ENCODE measurements around the gene KCNQ2.

The KCNQ2 gene

GRCh38 chr20:63413963-63414684 lies 58.3 kb downstream of the KCNQ2 start:
- no peak for DNase-seq

GRCh38 chr20:63413323-63413722 lies 59.1 kb downstream of the KCNQ2 start:
- DNase-seq: no peak

GRCh38 chr20:63412889-63413288 lies 59.6 kb downstream of the KCNQ2 start:
- DNase-seq: no peak

- DNase-seq: no peak
Measured at GRCh38 chr20:63411898-63412631, 60.4 kb downstream of the KCNQ2 start.

- no peak for DNase-seq
Measured at GRCh38 chr20:63411151-63411897, 61.1 kb downstream of the KCNQ2 start.

- no peak for DNase-seq
Measured at GRCh38 chr20:63409834-63410435, 62.5 kb downstream of the KCNQ2 start.

GRCh38 chr20:63409066-63409833 lies 63.2 kb downstream of the KCNQ2 start:
- no peak for DNase-seq

GRCh38 chr20:63408684-63409046 lies 63.8 kb downstream of the KCNQ2 start:
- DNase-seq: no peak

GRCh38 chr20:63407928-63408683 lies 64.3 kb downstream of the KCNQ2 start:
- DNase-seq: no peak

GRCh38 chr20:63406617-63407245 lies 65.7 kb downstream of the KCNQ2 start:
- DNase-seq: no peak

GRCh38 chr20:63406011-63406410 lies 66.4 kb downstream of the KCNQ2 start:
- no peak for DNase-seq

GRCh38 chr20:63405102-63405730 lies 67.2 kb downstream of the KCNQ2 start:
- no peak for DNase-seq

GRCh38 chr20:63404129-63405085 lies 68.0 kb downstream of the KCNQ2 start:
- DNase-seq: no peak

- no peak for DNase-seq
Measured at GRCh38 chr20:63403403-63404105, 68.9 kb downstream of the KCNQ2 start.

- DNase-seq: no peak
Measured at GRCh38 chr20:63402860-63403220, 69.6 kb downstream of the KCNQ2 start.

GRCh38 chr20:63402181-63402859 lies 70.1 kb downstream of the KCNQ2 start:
- DNase-seq: no peak

GRCh38 chr20:63401384-63402110 lies 70.9 kb downstream of the KCNQ2 start:
- DNase-seq: no peak

Measured in NCI-H2029 (cell line).